Parathyroid adenoma (tissue), 2 donors: ENCODE data around the gene GOLGA8B.
"Not testable (repeated sequence)": the region's sequence is repeated elsewhere in the genome, so short reads cannot be mapped to it uniquely, and the experiment has no call there.

ENCODE experiments used
- H2AFZ ChIP-seq: fragments of 300-600 bp; sonication (generic); one replicate; pipeline ENCODE4 v1.7.0; 2017; ENCODE audit warnings: antibody characterized with exemption, mild to moderate bottlenecking
- H3K27ac ChIP-seq: fragments of 300-600 bp; sonication (generic); one replicate; pipeline ENCODE4 v1.7.0; 2017
- H3K27me3 ChIP-seq: fragments of 300-600 bp; sonication (generic); one replicate; pipeline ENCODE4 v1.7.0; 2017; ENCODE audit warnings: low read length; ENCODE audit not compliant: control insufficient read depth, insufficient read depth
- H3K36me3 ChIP-seq: fragments of 300-600 bp; sonication (generic); one replicate; pipeline ENCODE4 v1.7.0; 2017; ENCODE audit warnings: low read length; ENCODE audit not compliant: control insufficient read depth, insufficient read depth
- H3K4me1 ChIP-seq: fragments of 300-600 bp; sonication (generic); one replicate; pipeline ENCODE4 v1.7.0; 2017; ENCODE audit warnings: control low read depth
- H3K4me2 ChIP-seq: fragments of 300-600 bp; sonication (generic); one replicate; pipeline ENCODE4 v1.7.0; 2017; ENCODE audit warnings: low read length
- H3K4me3 ChIP-seq: fragments of 300-600 bp; sonication (generic); one replicate; pipeline ENCODE4 v1.7.0; 2017; ENCODE audit warnings: low read depth, low read length
- H3K79me2 ChIP-seq: fragments of 300-600 bp; sonication (generic); one replicate; pipeline ENCODE4 v1.7.0; 2017; ENCODE audit warnings: control low read depth
- H3K9ac ChIP-seq: fragments of 300-600 bp; sonication (generic); one replicate; pipeline ENCODE4 v1.7.0; 2017; ENCODE audit warnings: mild to moderate bottlenecking
- H3K9me3 ChIP-seq: fragments of 300-600 bp; sonication (generic); one replicate; pipeline ENCODE4 v1.7.0; 2017; ENCODE audit warnings: low read length; ENCODE audit not compliant: control insufficient read depth
- donor health status: primary hyperparathyroidism.

Gene GOLGA8B

DNA sequence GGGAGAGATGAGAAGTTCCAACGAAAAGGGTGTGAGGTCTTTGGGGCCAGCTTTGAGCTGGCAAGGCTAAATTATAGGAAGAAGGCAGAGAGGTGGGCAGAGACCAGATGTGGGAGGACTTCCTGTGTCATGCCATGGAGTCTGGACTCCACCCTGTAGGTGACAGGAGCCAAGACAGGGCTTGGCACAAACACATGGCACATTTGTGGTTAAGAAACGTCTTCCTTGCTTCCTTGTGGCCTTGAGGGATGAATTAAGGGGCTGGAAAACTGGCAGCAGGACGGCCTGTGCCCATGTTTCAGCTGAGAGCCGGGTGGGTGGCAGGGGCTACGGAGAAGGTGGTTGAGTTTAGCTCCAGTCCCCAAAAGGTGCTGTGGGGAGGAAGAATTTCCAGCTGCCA lies 18.7 kb downstream of the GOLGA8B start:
- not testable (repeated sequence) for H3K27me3 ChIP-seq, H3K27ac ChIP-seq, H3K4me2 ChIP-seq, H3K79me2 ChIP-seq, H3K4me3 ChIP-seq, H3K4me1 ChIP-seq, H3K9me3 ChIP-seq, H3K9ac ChIP-seq, H3K36me3 ChIP-seq, H2AFZ ChIP-seq

GRCh38 chr15:34560814-34561213 lies 22.6 kb downstream of the GOLGA8B start:
- not testable (repeated sequence) for H3K4me2 ChIP-seq, H3K9ac ChIP-seq, H2AFZ ChIP-seq, H3K36me3 ChIP-seq, H3K4me1 ChIP-seq, H3K27ac ChIP-seq, H3K27me3 ChIP-seq, H3K79me2 ChIP-seq, H3K9me3 ChIP-seq, H3K4me3 ChIP-seq

- not testable (repeated sequence) for H3K4me2 ChIP-seq, H2AFZ ChIP-seq, H3K4me3 ChIP-seq, H3K79me2 ChIP-seq, H3K9me3 ChIP-seq, H3K4me1 ChIP-seq, H3K27me3 ChIP-seq, H3K36me3 ChIP-seq, H3K27ac ChIP-seq, H3K9ac ChIP-seq
Measured at GRCh38 chr15:34559764-34560163, 23.7 kb downstream of the GOLGA8B start.

GRCh38 chr15:34555162-34555561 lies 28.3 kb downstream of the GOLGA8B start:
- H3K4me2 ChIP-seq, H3K9me3 ChIP-seq, H3K9ac ChIP-seq, H3K4me3 ChIP-seq, H3K36me3 ChIP-seq, H3K4me1 ChIP-seq, H3K27me3 ChIP-seq, H3K27ac ChIP-seq, H2AFZ ChIP-seq, H3K79me2 ChIP-seq: not testable (repeated sequence)

GRCh38 chr15:34554716-34555115 lies 28.7 kb downstream of the GOLGA8B start:
- not testable (repeated sequence) for H3K9me3 ChIP-seq, H3K4me1 ChIP-seq, H3K4me3 ChIP-seq

DNA sequence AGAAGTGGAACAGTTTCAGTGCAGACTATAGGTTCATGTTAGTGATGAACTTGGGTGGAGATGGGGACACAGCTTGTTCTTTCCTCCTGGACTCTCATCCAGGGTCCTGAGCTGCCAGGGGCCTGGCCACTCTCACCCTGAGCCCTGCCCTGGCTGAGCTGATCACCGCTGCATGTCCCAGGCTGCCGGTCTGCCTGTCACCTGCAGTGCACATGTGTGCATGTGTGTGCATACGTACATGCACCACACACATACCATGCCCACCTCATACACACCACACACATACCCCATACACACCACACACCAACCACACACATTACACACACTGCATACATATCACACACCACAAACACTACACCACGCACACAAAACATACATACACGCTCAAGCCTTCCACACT lies 29.3 kb downstream of the GOLGA8B start:
- not testable (repeated sequence) for H3K4me3 ChIP-seq, H3K27me3 ChIP-seq, H3K36me3 ChIP-seq

More at GRCh38 chr15:34554716-34555115, 28.7 kb downstream of the GOLGA8B start:
- not testable (repeated sequence) for H3K4me2 ChIP-seq, H3K27me3 ChIP-seq, H3K36me3 ChIP-seq, H2AFZ ChIP-seq, H3K9ac ChIP-seq, H3K27ac ChIP-seq, H3K79me2 ChIP-seq

GRCh38 chr15:34550129-34550528 lies 33.3 kb downstream of the GOLGA8B start:
- H3K36me3 ChIP-seq, H3K4me2 ChIP-seq, H3K9me3 ChIP-seq, H3K4me3 ChIP-seq, H3K9ac ChIP-seq, H2AFZ ChIP-seq, H3K79me2 ChIP-seq, H3K4me1 ChIP-seq, H3K27me3 ChIP-seq, H3K27ac ChIP-seq: not testable (repeated sequence)

More for the DNA sequence above, 29.3 kb downstream of the GOLGA8B start:
- not testable (repeated sequence) for H3K9me3 ChIP-seq, H3K79me2 ChIP-seq, H3K4me1 ChIP-seq, H3K27ac ChIP-seq, H3K4me2 ChIP-seq, H2AFZ ChIP-seq, H3K9ac ChIP-seq

GRCh38 chr15:34549381-34549809 lies 34.1 kb downstream of the GOLGA8B start:
- H3K36me3 ChIP-seq, H3K4me1 ChIP-seq, H3K27ac ChIP-seq, H2AFZ ChIP-seq, H3K9me3 ChIP-seq, H3K4me2 ChIP-seq, H3K9ac ChIP-seq, H3K27me3 ChIP-seq, H3K4me3 ChIP-seq, H3K79me2 ChIP-seq: not testable (repeated sequence)

DNA sequence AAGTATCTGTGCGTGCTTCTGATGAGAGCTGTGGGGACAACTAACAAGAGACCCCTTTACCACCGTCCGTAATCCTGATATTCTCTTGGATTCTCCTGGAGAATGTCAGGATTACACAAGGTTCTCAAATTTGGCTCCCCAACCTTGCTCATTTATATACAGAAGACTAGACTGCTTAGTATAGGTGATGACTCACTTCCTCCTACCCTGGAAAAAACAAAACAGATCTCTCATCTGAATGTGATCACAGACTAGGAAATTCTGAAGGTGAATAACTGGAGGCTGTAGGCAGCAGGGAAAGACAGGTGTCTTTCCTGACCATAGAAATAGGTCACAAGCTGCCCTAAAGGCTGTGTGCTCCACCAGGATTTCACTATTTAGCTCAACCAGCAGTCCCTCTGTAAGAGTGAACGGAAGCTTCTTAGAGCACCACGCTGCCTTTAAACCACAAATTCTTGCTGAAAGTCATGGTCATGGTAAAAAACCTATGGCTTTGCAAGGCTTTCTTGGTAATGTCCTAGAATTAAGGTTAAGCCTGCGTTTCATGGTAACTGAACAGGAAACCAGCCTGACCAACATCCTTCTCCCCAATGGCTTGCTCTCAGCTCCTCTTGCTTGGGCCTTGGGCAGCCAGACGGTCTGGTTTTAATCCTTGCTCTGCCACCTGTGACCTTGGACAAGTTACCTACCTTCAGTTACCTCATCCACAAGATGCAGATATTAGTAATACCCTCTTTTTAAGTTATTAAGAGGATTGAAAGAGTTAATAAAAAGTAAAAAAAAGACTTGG lies 39.4 kb downstream of the GOLGA8B start:
- not testable (repeated sequence) for H2AFZ ChIP-seq, H3K36me3 ChIP-seq, H3K9ac ChIP-seq, H3K27ac ChIP-seq, H3K4me1 ChIP-seq, H3K4me3 ChIP-seq, H3K79me2 ChIP-seq, H3K27me3 ChIP-seq, H3K4me2 ChIP-seq, H3K9me3 ChIP-seq

DNA sequence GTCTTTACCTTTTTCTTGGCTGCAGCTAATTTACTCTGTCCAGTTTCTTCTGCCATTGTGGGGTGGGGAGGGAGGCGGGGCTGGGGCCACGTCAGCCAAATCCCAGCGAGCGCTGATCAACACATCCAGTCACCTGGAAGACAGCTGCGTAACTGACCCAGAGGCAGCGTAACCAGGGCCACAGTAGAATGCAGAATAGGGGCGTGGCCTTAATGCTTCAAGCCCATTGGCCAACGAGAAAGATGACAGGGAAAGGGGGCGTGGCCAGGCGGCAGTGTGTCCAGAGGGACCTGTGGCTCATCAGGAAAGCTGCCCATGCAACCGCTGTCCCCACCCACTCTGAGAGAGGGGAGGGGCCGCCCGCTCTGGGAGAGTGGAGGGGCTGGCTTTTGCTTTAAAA lies 47.6 kb downstream of the GOLGA8B start:
- H3K4me1 ChIP-seq, H3K36me3 ChIP-seq, H3K4me2 ChIP-seq, H3K79me2 ChIP-seq, H3K27ac ChIP-seq, H2AFZ ChIP-seq, H3K9me3 ChIP-seq, H3K27me3 ChIP-seq, H3K4me3 ChIP-seq, H3K9ac ChIP-seq: not testable (repeated sequence)
